Measurements from ENCODE around the gene FAN1. TPM values are rescaled to one million over a fixed set of nuclear protein-coding genes. Genes with fewer than 3 reads are reported as not detected.

The FAN1 gene
- total and polyA plus RNA-seq, 2 experiments from 2014 or later, result 14.6 to 17.2 TPM

GRCh38 chr15:30956216-30957124 lies 52.8 kb downstream of the FAN1 start:
- TF ChIP-seq EZH2phosphoT487 (IDR thresholded peaks at IDR 0.05; ENCODE audit: insufficient read depth, low read depth), result no peak
- no peak for TF ChIP-seq EZH2 (IDR thresholded peaks at IDR 0.05; ENCODE audit: insufficient read depth, poor library complexity, severe bottlenecking)
- no peaks in the 10 kb centered on the region for H3K27me3 ChIP-seq (replicated peaks; ENCODE audit: insufficient read depth)
- in situ Hi-C loops (cut with MboI), result no loop called here
- no peak overlapping the region for H2AFZ ChIP-seq
- H3K36me3 ChIP-seq (ENCODE audit: low read depth), result peaks cover 29% of the 10 kb centered on the region
- no peak overlapping the region for H3K4me2 ChIP-seq (ENCODE audit: unreplicated experiment)
- H3K4me1 ChIP-seq (ENCODE audit: insufficient read depth), result peaks cover 16% of the 10 kb centered on the region
- H3K27ac ChIP-seq, result no peak overlapping the region
- no peak overlapping the region for H3K4me3 ChIP-seq
- H3K9me3 ChIP-seq (ENCODE audit: low read depth), result no peaks in the 10 kb centered on the region
- DNase-seq, result peak; percentile 4
- H3K79me2 ChIP-seq (ENCODE audit: insufficient read depth), result no peaks in the 10 kb centered on the region
- peaks cover 13% of the 10 kb centered on the region for H3F3A ChIP-seq (ENCODE audit: insufficient read depth)
- H3K9me2 ChIP-seq (ENCODE audit: insufficient read depth), result no peaks in the 10 kb centered on the region
- 90 to 93% methylated on average over 6 of the region's 6 CpGs for WGBS, 2 experiments (ENCODE audit: low coverage in 1 of 2, low lambda C conversion rate in 2 of 2, missing lambda C conversion rate in 2 of 2)
- no peak overlapping the region for H3K9ac ChIP-seq
- H4K20me1 ChIP-seq (ENCODE audit: insufficient read depth), result no peaks in the 10 kb centered on the region

- H3K9me3 ChIP-seq (ENCODE audit: low read depth), result no peaks in the 10 kb centered on the region
- H3K27ac ChIP-seq, result no peak overlapping the region
- peaks cover 13% of the 10 kb centered on the region for H3F3A ChIP-seq (ENCODE audit: insufficient read depth)
- WGBS, 2 experiments (ENCODE audit: low coverage in 1 of 2, low lambda C conversion rate in 2 of 2, missing lambda C conversion rate in 2 of 2), result 50 to 53% methylated on average over 5 of the region's 5 CpGs
- H3K4me2 ChIP-seq (ENCODE audit: unreplicated experiment), result no peak overlapping the region
- peaks cover 18% of the 10 kb centered on the region; the same call in 1 of the 2 replicates for H3K36me3 ChIP-seq (ENCODE audit: low read depth)
- in situ Hi-C loops (cut with MboI), result no loop called here
- H3K4me1 ChIP-seq (ENCODE audit: insufficient read depth), result peaks cover 15% of the 10 kb centered on the region
- no peaks in the 10 kb centered on the region for H3K79me2 ChIP-seq (ENCODE audit: insufficient read depth)
- DNase-seq, result peak; percentile 57
- H4K20me1 ChIP-seq (ENCODE audit: insufficient read depth), result no peaks in the 10 kb centered on the region
- H3K27me3 ChIP-seq (replicated peaks; ENCODE audit: insufficient read depth), result no peaks in the 10 kb centered on the region
- H3K9me2 ChIP-seq (ENCODE audit: insufficient read depth), result no peaks in the 10 kb centered on the region
- H2AFZ ChIP-seq, result no peak overlapping the region
- H3K4me3 ChIP-seq, result no peak overlapping the region
- H3K9ac ChIP-seq, result no peak overlapping the region
- TF ChIP-seq EZH2phosphoT487 (IDR thresholded peaks at IDR 0.05; ENCODE audit: insufficient read depth, low read depth) (no peak), EZH2 (IDR thresholded peaks at IDR 0.05; ENCODE audit: insufficient read depth, poor library complexity, severe bottlenecking) (no peak)
Observed at GRCh38 chr15:30958219-30958618, 54.5 kb downstream of the FAN1 start.

GRCh38 chr15:30962079-30962478 lies 58.4 kb downstream of the FAN1 start:
- Histone ChIP-seq H3K9ac (no peak overlapping the region), H3K4me1 (ENCODE audit: insufficient read depth) (no peaks in the 10 kb centered on the region), H2AFZ (no peak overlapping the region), H3K27me3 (replicated peaks; ENCODE audit: insufficient read depth) (no peaks in the 10 kb centered on the region), H3K36me3 (ENCODE audit: low read depth) (peaks cover 15% of the 10 kb centered on the region; the same call in 1 of the 2 replicates), H3K9me3 (ENCODE audit: low read depth) (no peaks in the 10 kb centered on the region), H3K27ac (no peak overlapping the region), H3K9me2 (ENCODE audit: insufficient read depth) (no peaks in the 10 kb centered on the region), H3F3A (ENCODE audit: insufficient read depth) (no peaks in the 10 kb centered on the region), H3K4me2 (ENCODE audit: unreplicated experiment) (no peak overlapping the region), H4K20me1 (ENCODE audit: insufficient read depth) (no peaks in the 10 kb centered on the region), H3K79me2 (ENCODE audit: insufficient read depth) (no peaks in the 10 kb centered on the region), H3K4me3 (no peak overlapping the region)
- no peak for DNase-seq
- no peak for TF ChIP-seq EZH2phosphoT487 (IDR thresholded peaks at IDR 0.05; ENCODE audit: insufficient read depth, low read depth)
- no peak for TF ChIP-seq EZH2 (IDR thresholded peaks at IDR 0.05; ENCODE audit: insufficient read depth, poor library complexity, severe bottlenecking)
- in situ Hi-C loops (cut with MboI), result no loop called here

- Histone ChIP-seq H3K27ac (no peak overlapping the region), H3K36me3 (ENCODE audit: low read depth) (peaks cover 20% of the 10 kb centered on the region), H3K79me2 (ENCODE audit: insufficient read depth) (no peaks in the 10 kb centered on the region), H4K20me1 (ENCODE audit: insufficient read depth) (no peaks in the 10 kb centered on the region), H3K4me3 (no peak overlapping the region), H3K9me3 (ENCODE audit: low read depth) (no peaks in the 10 kb centered on the region), H3F3A (ENCODE audit: insufficient read depth) (no peaks in the 10 kb centered on the region), H3K4me1 (ENCODE audit: insufficient read depth) (no peaks in the 10 kb centered on the region), H2AFZ (no peak overlapping the region), H3K4me2 (ENCODE audit: unreplicated experiment) (no peak overlapping the region), H3K9me2 (ENCODE audit: insufficient read depth) (no peaks in the 10 kb centered on the region), H3K27me3 (replicated peaks; ENCODE audit: insufficient read depth) (no peaks in the 10 kb centered on the region), H3K9ac (no peak overlapping the region)
- 97 to 98% methylated on average over 3 of the region's 3 CpGs for WGBS, 2 experiments (ENCODE audit: low coverage in 1 of 2, low lambda C conversion rate in 2 of 2, missing lambda C conversion rate in 2 of 2)
- no peak for DNase-seq
- TF ChIP-seq EZH2phosphoT487 (IDR thresholded peaks at IDR 0.05; ENCODE audit: insufficient read depth, low read depth) (no peak), EZH2 (IDR thresholded peaks at IDR 0.05; ENCODE audit: insufficient read depth, poor library complexity, severe bottlenecking) (no peak)
- in situ Hi-C loops (cut with MboI), result no loop called here
Observed at GRCh38 chr15:30962659-30963058, 58.9 kb downstream of the FAN1 start.
